Measurements from ENCODE around the gene WDR90. TPM values are rescaled to one million over a fixed set of nuclear protein-coding genes. Genes with fewer than 3 reads are reported as not detected.

WDR90 gene
- total RNA-seq, 1 experiment from 2014 or later: 2.5 TPM

DNA sequence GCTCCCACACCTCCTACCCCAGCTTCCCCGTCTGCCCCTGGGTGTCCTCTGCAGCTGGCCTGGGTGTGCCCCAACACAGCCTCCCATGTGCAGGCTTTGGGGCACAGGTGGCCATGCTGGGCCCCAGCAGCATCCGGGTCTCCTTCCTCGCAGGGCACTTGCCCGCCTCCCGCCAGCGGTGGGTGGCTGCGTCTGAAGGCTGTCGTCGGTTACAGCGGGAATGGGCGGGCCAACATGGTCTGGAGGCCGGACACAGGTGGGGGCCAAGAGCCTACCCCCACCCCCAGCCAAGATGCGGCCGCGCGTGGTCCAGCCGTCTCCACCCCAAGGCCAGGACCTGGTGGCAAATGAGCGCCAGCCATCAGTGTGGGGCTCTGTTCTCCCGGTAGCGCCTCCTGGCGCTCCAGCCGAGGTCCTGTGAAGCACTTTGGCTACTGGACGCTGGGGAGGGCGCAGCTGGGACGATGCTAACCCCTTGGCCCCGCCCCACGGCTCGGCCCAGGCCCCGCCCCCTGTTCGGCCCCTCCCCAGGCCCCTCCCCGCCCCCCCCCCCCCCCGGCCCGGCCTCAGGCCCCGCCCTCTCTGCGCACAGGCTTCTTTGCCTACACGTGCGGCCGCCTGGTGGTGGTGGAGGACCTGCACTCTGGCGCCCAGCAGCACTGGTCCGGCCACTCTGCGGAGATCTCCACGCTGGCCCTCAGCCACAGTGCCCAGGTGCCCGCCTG lies 11.5 kb downstream of the WDR90 start:
- DNase-seq (ENCODE audit: low spot score): no peak

DNA sequence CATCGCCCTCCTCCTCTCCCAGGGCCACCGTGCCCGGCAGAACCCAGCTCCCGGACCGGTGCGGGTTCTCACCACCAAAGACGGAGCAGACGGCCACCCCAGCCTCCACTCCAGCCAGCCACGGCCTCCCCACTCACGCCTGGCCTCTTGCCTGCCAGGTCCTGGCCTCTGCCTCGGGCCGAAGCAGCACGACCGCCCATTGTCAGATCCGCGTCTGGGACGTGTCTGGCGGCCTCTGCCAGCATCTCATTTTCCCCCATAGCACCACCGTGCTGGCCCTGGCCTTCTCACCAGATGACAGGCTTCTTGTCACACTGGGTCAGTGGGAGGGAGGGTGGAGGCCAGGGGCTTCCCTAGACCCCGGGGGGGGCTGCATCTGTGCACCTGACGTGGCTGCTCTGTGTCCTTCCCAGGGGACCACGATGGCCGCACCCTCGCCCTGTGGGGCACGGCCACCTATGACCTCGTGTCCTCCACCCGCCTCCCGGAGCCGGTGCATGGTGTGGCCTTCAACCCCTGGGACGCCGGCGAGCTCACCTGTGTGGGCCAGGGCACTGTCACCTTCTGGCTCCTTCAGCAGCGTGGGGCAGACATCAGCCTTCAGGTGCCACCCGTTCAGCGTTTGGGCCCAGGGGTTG lies 12.1 kb downstream of the WDR90 start:
- no peak for DNase-seq (ENCODE audit: low spot score)

DNA sequence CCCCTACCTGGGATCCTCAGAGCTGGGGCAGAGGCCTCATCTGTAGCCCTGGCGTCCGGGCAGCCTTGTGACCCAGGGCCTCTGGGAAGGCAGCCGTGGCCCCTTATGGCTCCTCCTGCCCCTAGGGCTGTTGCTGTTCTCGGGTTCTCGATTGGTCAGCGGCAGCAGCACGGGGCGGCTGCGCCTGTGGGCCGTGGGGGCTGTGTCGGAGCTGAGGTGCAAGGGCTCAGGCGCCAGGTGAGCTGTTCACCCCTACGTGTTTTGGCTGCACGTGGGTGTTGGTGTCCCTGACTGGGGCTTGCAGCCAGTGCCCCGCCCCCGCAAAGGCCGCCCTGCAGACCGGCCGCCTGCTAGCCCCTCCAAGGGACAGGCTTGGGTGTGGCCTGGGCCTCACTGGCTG lies 12.9 kb downstream of the WDR90 start:
- DNase-seq (ENCODE audit: low spot score): no peak

DNA sequence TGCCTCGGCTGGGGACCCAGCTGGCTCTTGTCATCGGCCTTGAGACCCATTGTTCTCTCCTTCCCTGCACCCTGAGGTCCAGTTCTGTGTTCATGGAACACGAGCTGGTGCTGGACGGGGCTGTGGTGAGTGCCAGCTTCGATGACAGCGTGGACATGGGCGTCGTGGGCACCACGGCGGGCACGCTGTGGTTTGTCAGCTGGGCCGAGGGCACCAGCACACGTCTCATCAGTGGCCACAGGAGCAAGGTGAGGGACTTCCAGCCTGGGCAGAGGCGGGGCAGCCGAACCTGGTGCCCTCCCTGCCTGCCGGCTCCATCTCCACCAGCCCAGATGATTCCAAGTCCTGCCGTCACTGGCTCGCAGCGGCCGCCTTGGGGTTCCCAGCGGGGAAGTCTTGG lies 13.4 kb downstream of the WDR90 start:
- no peak for DNase-seq (ENCODE audit: low spot score)

DNA sequence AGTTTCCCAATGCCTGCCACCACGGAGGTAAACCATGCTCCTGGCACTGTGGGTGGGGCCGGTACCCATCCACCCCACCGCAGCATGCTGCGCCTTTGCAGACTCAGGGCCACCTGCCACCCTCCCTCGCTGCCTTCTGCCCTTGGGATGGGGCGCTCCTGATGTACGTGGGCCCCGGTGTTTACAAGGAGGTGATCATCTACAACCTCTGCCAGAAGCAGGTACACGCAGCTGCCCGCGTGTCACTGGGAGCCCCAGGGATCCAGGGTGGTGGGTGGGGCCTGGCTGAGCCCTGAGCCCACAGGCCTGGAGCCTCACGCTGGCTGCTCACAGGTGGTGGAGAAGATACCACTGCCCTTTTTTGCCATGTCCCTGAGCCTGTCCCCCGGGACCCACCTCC lies 17.4 kb downstream of the WDR90 start:
- DNase-seq (ENCODE audit: low spot score): no peak

DNA sequence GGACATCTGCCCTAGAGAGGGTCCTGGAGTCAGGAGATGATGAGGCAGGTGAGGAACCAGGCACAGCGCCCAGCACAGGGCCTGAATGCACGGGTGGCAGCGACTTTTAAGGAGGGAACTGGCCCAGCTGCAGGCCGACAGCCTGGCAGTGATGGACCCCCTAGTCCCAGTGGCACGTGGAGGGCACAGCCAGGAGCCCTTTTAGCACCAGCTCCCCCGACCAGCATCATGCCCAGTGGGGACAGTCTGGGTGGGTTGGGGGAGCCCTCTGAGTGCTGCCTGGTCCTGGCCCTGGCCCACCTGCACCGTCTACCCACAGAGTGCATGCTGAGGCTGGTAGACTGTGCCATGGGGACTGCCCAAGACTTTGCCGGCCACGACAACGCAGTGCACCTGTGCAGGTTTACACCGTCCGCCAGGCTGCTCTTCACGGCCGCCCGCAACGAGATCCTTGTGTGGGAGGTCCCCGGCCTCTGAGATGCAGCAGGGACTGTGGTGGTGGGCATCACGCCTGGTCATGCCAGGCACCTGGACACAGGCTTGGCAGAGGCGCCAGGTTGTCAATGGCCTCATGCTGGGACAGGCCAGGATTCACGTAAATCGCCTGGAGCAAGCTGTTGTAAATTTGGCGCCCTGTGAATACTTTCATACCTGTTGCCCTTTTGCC lies 18.1 kb downstream of the WDR90 start:
- no peak for DNase-seq (ENCODE audit: low spot score)

DNA sequence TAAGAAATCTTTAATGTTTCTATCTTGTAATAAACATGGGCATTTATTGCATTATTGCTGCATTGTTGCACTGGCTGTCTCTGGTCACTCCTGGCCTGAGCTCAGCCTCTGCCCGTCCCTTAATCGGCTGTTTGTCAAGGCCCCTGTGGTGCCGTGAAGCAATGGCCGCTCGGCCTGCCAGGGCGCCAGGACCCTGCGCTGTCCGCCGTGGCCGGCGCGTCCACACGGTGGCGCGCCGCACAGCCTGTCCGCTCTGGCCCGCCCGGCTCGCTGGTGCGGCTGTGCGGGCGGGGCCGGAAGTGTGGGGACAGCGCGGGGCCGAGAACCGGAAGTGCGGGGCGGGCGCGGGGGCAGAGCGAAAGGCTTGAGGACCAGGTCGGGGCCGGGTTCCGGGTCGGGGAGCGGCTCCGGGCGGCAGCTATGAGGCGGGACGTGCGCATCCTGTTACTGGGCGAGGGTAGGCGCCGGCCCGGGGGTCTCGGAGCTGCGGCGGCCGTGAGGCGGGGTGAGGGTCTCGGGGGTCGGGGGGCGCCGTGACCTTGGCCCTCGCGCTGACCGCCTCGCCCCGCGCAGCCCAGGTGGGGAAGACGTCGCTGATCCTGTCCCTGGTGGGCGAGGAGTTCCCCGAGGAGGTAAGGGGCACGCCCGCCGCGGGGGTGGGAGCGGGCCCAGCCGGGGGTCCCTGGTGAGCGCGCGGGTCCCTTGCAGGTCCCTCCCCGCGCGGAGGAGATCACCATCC lies 18.8 kb downstream of the WDR90 start, which contains the start of gene RHOT2:
Gene RHOT2, plus strand, starts transcription at position 353 of the 739 bp plus-strand sequence. Its CDS starts 68 bp downstream, at position 421.
- DNase-seq (ENCODE audit: low spot score): peak; percentile 70

DNA sequence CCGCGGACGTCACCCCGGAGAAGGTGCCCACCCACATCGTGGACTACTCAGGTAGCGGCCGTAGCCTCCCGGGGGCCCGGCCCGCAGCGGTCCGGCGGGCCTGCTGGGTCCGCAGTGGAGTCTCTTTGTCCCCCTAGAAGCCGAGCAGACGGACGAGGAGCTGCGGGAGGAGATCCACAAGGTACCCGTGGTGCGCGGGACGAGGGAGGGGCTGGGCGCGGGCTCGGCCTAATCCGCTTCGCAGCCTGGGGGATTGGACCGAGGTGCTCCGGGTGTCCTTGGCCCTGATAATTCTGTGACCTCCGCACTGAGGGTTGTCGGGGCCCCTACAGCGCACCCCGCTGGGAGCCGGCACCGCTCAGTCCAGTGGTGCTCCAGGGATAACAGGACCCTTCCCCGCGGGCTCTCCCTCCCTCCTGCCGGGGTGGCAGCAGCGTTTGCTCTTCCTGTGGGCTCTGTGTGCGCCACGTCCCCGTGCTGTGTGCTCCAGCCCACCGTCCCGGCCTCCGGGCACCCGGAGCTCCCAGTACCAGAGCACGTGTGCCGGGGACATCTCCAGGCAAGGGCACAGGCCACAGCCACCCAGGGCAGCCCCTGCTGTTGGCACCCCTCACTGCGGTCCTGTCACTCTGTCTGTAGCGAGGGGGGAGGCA lies 19.5 kb downstream of the WDR90 start:
- DNase-seq (ENCODE audit: low spot score): no peak

DNA sequence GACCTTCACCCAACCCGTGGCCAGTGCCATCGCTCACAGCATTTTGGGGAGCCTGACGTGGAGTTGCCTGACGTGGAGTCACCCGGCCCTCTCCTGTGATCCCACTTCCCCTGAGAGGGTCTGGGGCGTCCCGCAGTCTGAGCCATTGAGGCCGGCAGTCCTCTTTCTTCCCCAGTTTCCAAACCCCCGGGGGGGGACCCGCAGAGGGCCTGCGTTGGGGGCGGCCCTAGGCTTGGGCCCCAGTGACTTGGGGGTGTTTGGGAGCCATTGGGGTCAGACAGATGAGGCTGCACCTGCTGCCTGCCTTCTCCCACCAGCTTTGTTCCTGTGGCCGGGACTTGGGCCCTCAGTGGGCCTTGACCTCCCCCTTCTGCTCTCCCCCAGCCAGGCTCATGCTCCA lies 20.5 kb downstream of the WDR90 start:
- DNase-seq (ENCODE audit: low spot score): no peak

DNA sequence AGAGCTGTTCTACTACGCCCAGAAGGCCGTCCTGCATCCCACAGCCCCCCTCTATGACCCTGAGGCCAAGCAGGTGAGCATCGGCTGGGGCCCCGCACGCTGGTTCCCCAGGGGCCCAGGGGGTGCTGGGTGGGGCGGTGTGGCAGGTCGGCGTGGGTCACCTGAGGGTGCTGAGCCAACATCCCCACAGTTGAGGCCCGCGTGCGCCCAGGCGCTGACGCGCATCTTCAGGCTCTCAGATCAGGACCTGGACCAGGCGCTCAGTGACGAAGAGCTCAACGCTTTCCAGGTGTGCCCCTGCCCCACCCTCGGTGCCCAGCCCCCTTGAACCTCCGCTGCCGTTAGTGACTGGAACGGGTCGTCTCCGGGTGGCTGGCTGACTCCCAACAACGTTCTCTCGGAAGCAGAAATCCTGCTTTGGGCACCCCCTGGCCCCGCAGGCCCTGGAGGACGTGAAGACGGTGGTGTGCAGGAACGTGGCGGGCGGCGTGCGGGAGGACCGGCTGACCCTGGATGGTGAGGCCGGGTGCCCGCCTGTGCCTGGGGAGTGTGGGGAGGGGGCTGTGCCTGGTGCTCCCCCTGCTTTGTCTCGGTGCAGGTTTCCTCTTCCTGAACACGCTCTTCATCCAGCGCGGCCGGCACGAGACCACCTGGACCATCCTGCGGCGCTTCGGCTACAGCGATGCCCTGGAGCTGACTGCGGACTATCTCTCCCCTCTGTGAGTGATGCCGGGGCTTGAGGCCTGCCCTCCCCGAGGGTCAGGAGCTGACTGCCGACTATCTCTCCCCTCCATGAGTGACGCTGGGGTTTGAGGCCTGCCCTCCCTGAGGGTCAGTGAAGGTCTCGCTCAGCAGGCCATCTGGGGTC lies 21.6 kb downstream of the WDR90 start:
- no peak for DNase-seq (ENCODE audit: low spot score)

DNA sequence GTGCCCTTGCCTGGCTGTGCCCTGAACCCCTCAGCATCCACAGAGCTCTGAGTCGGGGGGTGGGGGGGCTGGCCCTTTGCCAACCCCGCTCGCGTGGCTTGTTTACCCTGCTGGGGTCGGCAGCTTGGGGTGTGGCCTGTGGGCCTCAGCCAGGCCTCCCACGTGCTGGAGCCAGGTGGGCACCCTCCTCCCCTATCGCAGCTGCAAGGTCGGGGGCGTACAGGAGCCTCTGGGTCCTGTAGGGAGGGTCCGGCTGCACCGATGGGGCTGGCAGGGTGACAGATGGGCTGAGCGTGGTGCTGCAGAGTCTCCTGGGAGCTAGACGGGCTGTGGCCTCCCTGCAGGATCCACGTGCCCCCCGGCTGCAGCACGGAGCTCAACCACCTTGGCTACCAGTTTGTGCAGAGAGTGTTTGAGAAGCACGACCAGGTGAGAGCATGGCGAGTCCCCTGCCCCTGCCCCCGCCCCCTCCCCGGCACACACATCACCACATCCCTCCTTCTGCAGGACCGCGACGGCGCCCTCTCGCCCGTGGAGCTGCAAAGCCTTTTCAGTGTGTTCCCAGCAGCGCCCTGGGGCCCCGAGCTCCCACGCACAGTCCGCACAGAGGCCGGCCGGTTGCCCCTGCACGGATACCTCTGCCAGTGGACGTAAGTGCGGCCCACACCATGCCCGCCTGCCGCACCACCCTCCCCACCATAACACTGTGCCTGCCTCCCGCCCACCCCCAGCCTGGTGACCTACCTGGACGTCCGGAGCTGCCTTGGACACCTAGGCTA lies 22.4 kb downstream of the WDR90 start:
- DNase-seq (ENCODE audit: low spot score): no peak

DNA sequence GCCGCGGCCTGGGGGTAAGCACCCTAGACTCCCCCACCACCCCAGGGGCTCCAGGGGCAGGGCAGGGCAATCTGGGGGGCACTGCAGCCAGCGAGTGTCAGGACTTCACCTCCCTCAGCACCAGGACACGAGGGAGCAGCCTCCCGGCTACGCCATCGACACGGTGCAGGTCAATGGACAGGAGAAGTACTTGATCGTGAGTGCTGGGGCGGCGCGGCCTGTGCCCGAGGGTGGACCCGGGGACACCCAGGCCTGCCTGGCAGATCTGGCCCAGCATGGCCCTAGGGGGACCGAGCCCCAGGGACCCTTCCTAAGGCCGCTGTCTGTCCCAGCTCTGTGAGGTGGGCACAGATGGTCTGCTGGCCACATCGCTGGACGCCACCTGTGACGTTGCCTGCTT lies 23.2 kb downstream of the WDR90 start:
- no peak for DNase-seq (ENCODE audit: low spot score)

DNA sequence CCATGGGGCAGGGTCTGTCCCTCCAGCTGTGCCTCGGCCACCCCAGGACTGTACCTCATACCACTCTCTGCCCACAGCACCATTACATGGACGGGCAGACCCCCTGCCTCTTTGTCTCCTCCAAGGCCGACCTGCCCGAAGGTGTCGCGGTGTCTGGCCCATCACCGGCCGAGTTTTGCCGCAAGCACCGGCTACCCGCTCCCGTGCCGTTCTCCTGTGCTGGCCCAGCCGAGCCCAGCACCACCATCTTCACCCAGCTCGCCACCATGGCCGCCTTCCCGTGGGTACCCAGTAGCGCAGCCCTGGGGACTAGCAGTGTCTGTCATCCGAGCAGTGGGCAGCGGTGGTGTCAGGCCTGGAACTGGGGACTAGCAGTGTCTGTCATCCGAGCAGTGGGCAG lies 23.7 kb downstream of the WDR90 start:
- DNase-seq (ENCODE audit: low spot score): no peak

DNA sequence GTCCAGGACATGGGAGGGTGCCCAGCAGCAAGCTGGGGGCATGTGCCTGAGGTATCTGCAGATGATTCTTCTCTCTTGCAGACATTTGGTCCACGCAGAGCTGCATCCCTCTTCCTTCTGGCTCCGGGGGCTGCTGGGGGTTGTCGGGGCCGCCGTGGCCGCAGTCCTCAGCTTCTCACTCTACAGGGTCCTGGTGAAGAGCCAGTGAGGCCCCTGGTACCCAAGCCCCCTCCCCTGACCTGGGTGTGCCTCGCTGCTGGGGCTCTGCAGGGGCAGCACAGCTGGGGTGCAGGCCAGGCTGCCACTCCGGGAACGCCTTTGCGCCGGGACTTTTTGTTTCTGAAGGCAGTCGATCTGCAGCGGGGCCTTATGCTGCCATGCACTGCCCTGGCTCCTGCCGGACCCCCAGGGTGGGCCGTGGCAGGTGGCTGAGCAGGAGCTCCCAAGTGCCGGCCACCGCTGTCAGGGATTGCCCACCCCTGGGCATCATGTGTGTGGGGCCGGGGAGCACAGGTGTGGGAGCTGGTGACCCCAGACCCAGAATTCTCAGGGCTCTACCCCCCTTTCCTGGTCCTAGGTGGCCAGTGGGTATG lies 24.3 kb downstream of the WDR90 start:
- no peak for DNase-seq (ENCODE audit: low spot score)

DNA sequence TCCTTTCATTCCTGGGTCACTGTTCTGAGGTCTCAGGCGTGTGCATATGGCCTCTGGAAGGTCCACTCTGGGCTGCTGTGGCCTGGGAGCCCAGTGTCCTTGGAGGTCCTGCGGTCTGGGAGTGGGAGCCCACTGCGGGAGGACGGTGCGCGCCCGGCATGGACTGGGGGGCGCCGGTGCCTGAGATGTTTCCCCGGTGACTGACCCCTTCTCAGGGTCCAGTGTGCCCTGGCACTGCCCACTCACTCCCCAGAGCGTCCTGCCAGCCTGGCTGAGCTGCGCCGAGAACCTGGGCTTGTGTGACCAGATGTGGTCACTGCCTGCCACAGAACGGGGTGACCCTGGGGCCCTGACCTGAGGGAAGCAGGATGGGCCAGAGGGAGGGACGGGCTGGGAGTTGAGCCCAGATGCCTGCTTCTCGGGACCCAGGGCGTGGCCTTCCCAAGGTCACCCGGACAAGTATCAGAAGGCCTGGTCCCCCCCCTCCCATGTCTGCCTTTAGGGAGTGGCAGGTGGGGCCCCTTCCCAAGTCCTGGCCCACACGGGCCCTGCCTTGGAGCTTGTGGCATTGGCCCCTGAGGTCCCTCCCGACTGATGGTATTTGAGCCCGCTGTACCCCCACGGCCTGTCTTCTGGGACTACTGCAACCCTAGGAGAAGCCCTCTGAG lies 25.2 kb downstream of the WDR90 start:
- no peak for DNase-seq (ENCODE audit: low spot score)

DNA sequence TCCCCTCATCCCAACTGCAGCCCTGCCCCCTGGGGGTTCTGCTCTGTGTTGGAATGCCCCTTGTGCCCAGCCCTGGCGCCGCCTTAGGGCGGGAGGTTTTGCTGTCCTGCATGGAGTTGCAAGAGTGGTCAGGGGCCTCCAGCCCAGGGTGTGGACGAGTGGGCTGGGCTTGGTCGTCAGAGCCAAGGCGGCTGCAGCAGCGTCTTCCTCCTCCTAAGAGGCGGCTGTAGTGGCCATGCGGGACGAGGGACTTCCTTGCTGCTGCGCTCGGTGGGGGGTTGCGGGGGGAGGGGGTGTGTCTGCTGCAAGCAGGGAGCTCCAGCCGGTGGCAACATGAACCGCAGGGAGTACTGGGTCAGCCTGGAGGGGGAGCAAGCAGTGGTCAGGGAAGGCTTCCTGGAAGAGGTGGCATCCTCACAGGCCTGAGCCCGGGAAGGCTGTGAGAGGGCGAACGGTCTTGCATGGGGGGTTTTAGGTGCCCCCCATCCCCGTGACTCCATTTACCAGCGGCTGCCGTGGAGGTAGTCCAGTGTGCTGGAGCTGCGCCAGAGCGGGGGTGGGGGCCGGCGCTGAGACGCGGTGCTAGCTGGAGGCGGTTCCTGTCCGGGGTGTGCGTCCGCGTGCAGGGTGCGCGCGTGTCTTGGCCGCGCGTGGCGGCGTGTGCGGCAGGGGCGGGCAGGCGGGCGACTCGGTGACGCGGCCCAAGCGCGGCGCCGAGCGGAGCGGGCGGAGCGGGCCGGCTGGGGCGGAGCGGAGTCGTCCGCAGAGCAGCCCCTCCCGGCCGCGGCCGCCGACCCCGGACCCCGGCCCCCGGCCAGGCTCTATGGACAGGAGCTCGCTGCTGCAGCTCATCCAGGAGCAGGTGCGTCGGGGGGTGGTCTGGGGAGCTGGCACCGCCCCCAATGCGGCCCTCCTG lies 26.1 kb downstream of the WDR90 start, which contains the start of gene RHBDL1:
Gene RHBDL1, plus strand, starts transcription at position 704 of the 916 bp plus-strand sequence. Its CDS starts 120 bp downstream, at position 824.
- DNase-seq (ENCODE audit: low spot score): no peak

DNA sequence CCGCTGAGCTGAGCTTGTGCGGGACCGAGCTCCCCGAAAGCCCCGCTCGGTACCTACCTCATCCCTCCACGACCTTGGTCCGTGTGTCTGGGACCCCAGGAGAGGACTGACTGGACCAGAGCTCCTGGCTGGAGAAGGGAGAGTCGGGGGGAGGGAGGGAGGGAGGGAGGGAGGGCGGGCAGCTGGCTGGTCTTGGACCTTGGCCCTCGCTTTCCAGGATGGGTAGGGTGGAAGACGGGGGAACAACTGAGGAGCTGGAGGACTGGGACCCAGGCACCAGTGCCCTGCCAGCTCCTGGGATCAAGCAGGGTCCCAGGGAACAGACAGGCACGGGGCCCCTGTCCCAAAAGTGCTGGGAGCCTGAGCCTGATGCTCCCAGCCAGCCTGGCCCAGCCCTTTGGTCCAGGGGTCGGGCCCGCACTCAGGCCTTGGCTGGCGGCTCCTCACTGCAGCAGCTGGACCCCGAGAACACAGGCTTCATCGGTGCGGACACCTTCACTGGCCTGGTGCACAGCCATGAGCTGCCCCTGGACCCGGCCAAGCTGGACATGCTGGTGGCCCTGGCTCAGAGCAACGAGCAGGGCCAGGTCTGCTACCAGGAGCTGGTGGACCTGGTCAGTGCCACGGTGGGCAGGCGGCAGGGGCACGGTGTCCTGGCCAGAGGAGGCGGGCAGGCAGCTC lies 26.9 kb downstream of the WDR90 start:
- DNase-seq (ENCODE audit: low spot score): no peak

All from H4 (cell line).